ENCODE measurements around the gene HFE. TPM values are rescaled to one million over a fixed set of nuclear protein-coding genes. Genes with fewer than 3 reads are reported as not detected.

HFE gene
- polyA plus RNA-seq, 3 donors, result 13.5 to 16.1 (median 14.1) TPM

GRCh38 chr6:26105842-26106241, 18.6 kb downstream of the HFE start:
- no CpG with 5 or more reads among the region's 4 CpGs for WGBS (ENCODE audit: insufficient coverage)
- H3K4me1 Mint-ChIP-seq, result peaks cover 20% of the 10 kb centered on the region
- no peaks in the 10 kb centered on the region for H3K27me3 ChIP-seq (ENCODE audit: control insufficient read depth in 2 of 2, insufficient read depth in 2 of 2, low read length in 2 of 2)
- no peaks in the 10 kb centered on the region for H3K36me3 Mint-ChIP-seq
- H3K27me3 Mint-ChIP-seq (ENCODE audit: low read depth in 3 of 3), result peaks cover 0 to 4% (median 2%) of the 10 kb centered on the region in 3 donors
- DNase-seq, result no peak
- H3K4me1 ChIP-seq (ENCODE audit: control insufficient read depth in 1 of 2, insufficient read depth in 2 of 2, low read length in 2 of 2), result peaks cover 13 to 19% of the 10 kb centered on the region in 2 donors
- H3K27ac Mint-ChIP-seq, result no peak overlapping the region
- no peak overlapping the region for H2AFZ ChIP-seq (ENCODE audit: insufficient read depth, low read depth, low read length, poor library complexity, severe bottlenecking)
- H3K9ac ChIP-seq (ENCODE audit: insufficient read depth, low read length, poor library complexity, severe bottlenecking), result no peak overlapping the region
- no peaks in the 10 kb centered on the region for H3K79me2 ChIP-seq (ENCODE audit: insufficient read depth, low read length)
- no peak overlapping the region for H3K4me3 Mint-ChIP-seq
- no peaks in the 10 kb centered on the region for H3K36me3 ChIP-seq (replicated peaks in 1 of 2; ENCODE audit: control insufficient read depth in 1 of 2, insufficient read depth in 2 of 2, low read length in 2 of 2)
- H3K9me3 Mint-ChIP-seq, result peaks cover 0 to 13% (median 4%) of the 10 kb centered on the region in 7 donors
- no peak overlapping the region for H3K4me3 ChIP-seq (replicated peaks in 1 of 3; ENCODE audit: low read depth in 2 of 3, low read length in 3 of 3)
- H3K4me2 ChIP-seq (replicated peaks; ENCODE audit: extremely low read depth, low read length, poor library complexity, severe bottlenecking), result no peak overlapping the region
- no peak overlapping the region for H3K27ac ChIP-seq (ENCODE audit: low read depth in 1 of 2, low read length in 2 of 2)
- intact Hi-C loops (cut with micrococcal nuclease), result loop anchor here (10.0 kb wide), 1 partner anchor 49 kb away; a partner anchor contains a TSS
- peaks cover 0 to 7% of the 10 kb centered on the region in 2 donors for H3K9me3 ChIP-seq (replicated peaks in 1 of 2; ENCODE audit: control insufficient read depth in 1 of 2, insufficient read depth in 1 of 2, low read length in 2 of 2)
- no peak for TF ChIP-seq CTCF (IDR thresholded peaks at IDR 0.05)
- no peaks in the 10 kb centered on the region for H4K20me1 ChIP-seq (ENCODE audit: insufficient read depth, low read length)

- H3K4me1 ChIP-seq (ENCODE audit: control insufficient read depth in 1 of 2, insufficient read depth in 2 of 2, low read length in 2 of 2), result peaks cover 13 to 18% of the 10 kb centered on the region in 2 donors
- Mint-ChIP-seq H3K9me3 (peaks cover 0 to 13% (median 4%) of the 10 kb centered on the region in 7 donors), H3K4me1 (peaks cover 19% of the 10 kb centered on the region), H3K4me3 (no peak overlapping the region), H3K36me3 (no peaks in the 10 kb centered on the region), H3K27me3 (ENCODE audit: low read depth in 3 of 3) (peaks cover 0 to 6% (median 2%) of the 10 kb centered on the region in 3 donors), H3K27ac (no peak overlapping the region)
- intact Hi-C loops (cut with micrococcal nuclease), result loop anchor here (1.0 to 10.0 kb wide), 2 partner anchors 8 to 47 kb away; a partner anchor contains a TSS
- H2AFZ ChIP-seq (ENCODE audit: insufficient read depth, low read depth, low read length, poor library complexity, severe bottlenecking), result no peak overlapping the region
- H3K4me3 ChIP-seq (replicated peaks in 1 of 3; ENCODE audit: low read depth in 2 of 3, low read length in 3 of 3), result no peak overlapping the region
- no peaks in the 10 kb centered on the region for H4K20me1 ChIP-seq (ENCODE audit: insufficient read depth, low read length)
- H3K4me2 ChIP-seq (replicated peaks; ENCODE audit: extremely low read depth, low read length, poor library complexity, severe bottlenecking), result no peak overlapping the region
- no peaks in the 10 kb centered on the region for H3K36me3 ChIP-seq (replicated peaks in 1 of 2; ENCODE audit: control insufficient read depth in 1 of 2, insufficient read depth in 2 of 2, low read length in 2 of 2)
- H3K27ac ChIP-seq (ENCODE audit: low read depth in 1 of 2, low read length in 2 of 2), result no peak overlapping the region
- no peak for DNase-seq
- H3K27me3 ChIP-seq (ENCODE audit: control insufficient read depth in 2 of 2, insufficient read depth in 2 of 2, low read length in 2 of 2), result no peaks in the 10 kb centered on the region
- peaks cover 0 to 7% of the 10 kb centered on the region in 2 donors for H3K9me3 ChIP-seq (replicated peaks in 1 of 2; ENCODE audit: control insufficient read depth in 1 of 2, insufficient read depth in 1 of 2, low read length in 2 of 2)
- no peak for TF ChIP-seq CTCF (IDR thresholded peaks at IDR 0.05)
- no peaks in the 10 kb centered on the region for H3K79me2 ChIP-seq (ENCODE audit: insufficient read depth, low read length)
- H3K9ac ChIP-seq (ENCODE audit: insufficient read depth, low read length, poor library complexity, severe bottlenecking), result no peak overlapping the region
- WGBS (ENCODE audit: insufficient coverage), result 95% methylated on average over 3 of the region's 18 CpGs
These were observed 20.7 kb downstream of the HFE start for GRCh38 chr6:26107935-26108334.

Data from CD14-positive monocyte (primary cell).